Right ventricle myocardium inferior (tissue), 1 donor: ENCODE data around the gene LTBP4. TPM values are rescaled to one million over a fixed set of nuclear protein-coding genes. Genes with fewer than 3 reads are reported as not detected.
A peak's percentile ranks its signal among the peaks of the same experiment; 100 is the strongest.

Experiments
- ATAC-seq: fragments of 200-7000 bp; cut with Tn5 transposase; one replicate; pipeline ENCODE4 v1.9.1; 2020; ENCODE audit warnings: mild to moderate bottlenecking, moderate library complexity
- DNase-seq: peaks from one replicate; pipeline ENCODE4 v3.0.0; 2021; ENCODE audit errors: missing footprints
- intact Hi-C: fragments of 100-400 bp; cut with DNase I; formaldehyde crosslinking; loops from one replicate; pipeline ENCODE4 v1.11.0; 2022
- total RNA-seq: library from RNA; stranded (reverse); fragmentation: NEBNext Ultra II Directional; extraction: Animal tissue kit (Norgen Biotek cat#: 25700); gene quantifications from one replicate; pipeline ENCODE4 v1.2.1, GENCODE V29; 2021
- donor health status: DM: no; HTN: yes; CAD: no; lungs with severe emphysema.

The LTBP4 gene
- total RNA-seq, 1 donor from 2014 or later: 324 TPM

DNA sequence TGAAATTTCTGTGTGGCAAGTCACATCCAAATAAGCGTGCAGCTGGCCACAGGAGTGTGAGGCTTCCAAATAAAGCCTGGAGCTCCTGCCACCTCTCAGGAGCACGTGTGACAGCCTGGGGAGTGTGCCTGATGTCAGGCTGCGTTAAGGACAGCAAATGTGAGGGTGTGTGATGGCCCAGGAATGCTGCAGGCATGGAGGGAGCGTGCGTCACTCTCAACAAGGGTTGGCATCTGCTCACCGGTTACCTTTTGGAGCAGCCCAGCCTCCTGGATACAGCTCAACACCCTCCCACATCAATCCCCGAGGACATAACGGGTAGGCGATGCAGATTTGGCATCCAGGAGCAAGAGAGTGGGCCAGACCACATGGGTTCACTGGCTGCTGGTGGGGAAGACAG lies 70.2 kb downstream of the LTBP4 start:
- ATAC-seq: peak; percentile 77
- no peak for DNase-seq
- intact Hi-C loops: no loop called here

DNA sequence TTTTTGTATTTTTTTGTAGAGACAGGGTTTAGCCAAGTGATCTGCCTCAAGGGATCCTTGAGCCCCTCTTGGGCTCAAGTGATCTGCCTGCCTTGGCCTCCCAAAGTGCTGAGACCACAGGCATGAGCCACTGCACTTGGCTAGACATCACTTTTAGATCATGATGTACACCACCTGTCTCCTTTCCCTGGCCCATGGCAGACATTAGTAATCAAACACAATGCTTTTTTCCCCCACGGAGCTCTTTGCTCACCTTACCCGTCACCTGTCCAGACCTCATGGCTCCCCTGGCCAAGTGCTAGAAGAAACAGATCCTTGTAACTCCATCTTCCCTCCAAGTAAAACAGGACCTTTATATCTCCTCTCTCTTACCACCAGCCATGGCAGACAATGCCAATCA lies 70.9 kb downstream of the LTBP4 start:
- no peak for ATAC-seq
- intact Hi-C loops: no loop called here
- no peak for DNase-seq

DNA sequence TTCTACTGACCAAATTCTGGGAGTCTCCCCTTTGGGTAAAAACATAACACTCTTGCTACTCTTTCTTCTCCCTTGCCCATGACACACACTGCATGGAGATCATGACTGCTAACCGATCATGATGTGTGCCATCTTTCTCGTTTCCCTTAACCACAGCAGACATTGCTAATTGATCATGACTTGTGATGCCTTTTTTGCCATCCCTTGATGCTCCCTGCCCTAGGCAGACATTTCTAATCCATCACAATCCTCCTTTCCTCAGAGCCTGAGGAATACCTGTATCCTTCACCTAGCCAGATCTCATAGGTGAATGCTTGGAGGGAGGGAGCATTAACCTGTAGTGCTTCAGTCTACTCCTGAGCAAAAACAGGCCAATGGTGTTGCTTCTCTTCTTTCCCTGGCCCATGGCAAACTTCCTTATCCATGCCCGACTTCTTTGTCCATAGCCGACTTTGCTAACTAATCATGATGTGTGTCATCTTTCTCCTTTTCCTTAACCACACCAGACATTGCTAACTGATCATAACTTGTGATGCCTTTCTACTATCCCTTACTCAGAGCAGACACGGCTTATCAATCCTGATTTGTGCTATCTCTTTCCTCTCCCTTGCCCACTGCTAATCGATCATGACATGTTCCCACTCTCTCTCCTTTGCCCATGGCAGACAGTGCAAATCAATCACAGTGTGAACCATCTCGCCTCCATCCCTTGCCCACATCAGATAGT lies 71.6 kb downstream of the LTBP4 start:
- DNase-seq (no peak), ATAC-seq (no peak)
- intact Hi-C loops: no loop called here

- ATAC-seq: no peak
- DNase-seq: no peak
- intact Hi-C loops: no loop called here
These were observed 72.2 kb downstream of the LTBP4 start for GRCh38 chr19:40673397-40673796.

- ATAC-seq: no peak
- intact Hi-C loops: no loop called here
- no peak for DNase-seq
These were observed 73.1 kb downstream of the LTBP4 start for GRCh38 chr19:40674291-40674690.

DNA sequence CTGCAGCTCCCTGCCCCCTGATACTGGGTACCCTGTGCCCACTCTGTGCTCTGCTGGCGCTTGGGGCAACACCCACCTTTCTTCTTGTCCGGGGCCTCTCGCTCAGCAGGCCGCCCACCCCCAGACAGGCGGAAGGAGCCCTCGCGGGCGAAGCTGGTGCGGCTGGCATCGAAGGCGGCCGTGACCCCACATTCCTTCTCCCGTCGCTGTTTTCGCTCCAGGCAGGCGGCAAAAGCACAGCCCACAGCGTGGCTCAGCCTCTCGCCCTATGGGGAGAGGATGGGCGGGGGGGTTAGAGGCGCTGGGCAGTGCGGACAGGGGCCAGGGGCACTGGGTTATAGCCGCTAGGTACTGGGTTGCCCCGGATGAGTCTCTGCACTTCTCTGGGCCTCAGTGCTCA lies 76.0 kb downstream of the LTBP4 start:
- DNase-seq (no peak), ATAC-seq (no peak)
- intact Hi-C loops: no loop called here

Other genes starting within 250 kb of the LTBP4 start
- gene HIPK4, start 211.2 kb upstream of the LTBP4 start, total RNA-seq: not detected
- 3.5 TPM for gene PRX, start 188.0 kb upstream of the LTBP4 start, total RNA-seq
- 12.0 TPM for gene SERTAD1, start 175.4 kb upstream of the LTBP4 start, total RNA-seq
- gene SERTAD3, start 157.0 kb upstream of the LTBP4 start, total RNA-seq: 28.2 TPM
- 127 TPM for gene BLVRB, start 135.6 kb upstream of the LTBP4 start, total RNA-seq
- gene SPTBN4, start 134.4 kb upstream of the LTBP4 start, total RNA-seq: 5.1 TPM
- 20.6 TPM for gene SHKBP1, start 24.5 kb upstream of the LTBP4 start, total RNA-seq
- gene NUMBL, start 89.3 kb downstream of the LTBP4 start, total RNA-seq: 16.8 TPM
- 37.4 TPM for gene COQ8B, start 115.5 kb downstream of the LTBP4 start, total RNA-seq
- 12.6 TPM for gene ITPKC, start 115.7 kb downstream of the LTBP4 start, total RNA-seq
- gene ACTMAP, start 149.1 kb downstream of the LTBP4 start, total RNA-seq: 6.4 TPM
- 32.4 TPM for gene SNRPA, start 149.8 kb downstream of the LTBP4 start, total RNA-seq
- not detected for gene MIA, start 174.2 kb downstream of the LTBP4 start, total RNA-seq
- gene RAB4B, start 176.9 kb downstream of the LTBP4 start, total RNA-seq: 13.3 TPM
- 68.0 TPM for gene EGLN2, start 197.8 kb downstream of the LTBP4 start, total RNA-seq
- not detected for gene CYP2A6, start 249.1 kb downstream of the LTBP4 start, total RNA-seq